ENCODE data around the gene GP9. TPM values are rescaled to one million over a fixed set of nuclear protein-coding genes. Genes with fewer than 3 reads are reported as not detected.

Gene GP9
- polyA plus RNA-seq, 2 of the 4 experiments (the other 2 are of a cell fraction): not detected

GRCh38 chr3:129104051-129104450 is 43.5 kb downstream of the GP9 start:
- no peak overlapping the region for H3K27ac ChIP-seq
- POLR2A ChIA-PET: no interaction called here
- H3K4me3 ChIP-seq: no peak overlapping the region
- CTCF ChIA-PET: no interaction called here
- H3K4me1 ChIP-seq: no peaks in the 10 kb centered on the region
- H3K4me2 ChIP-seq: no peak overlapping the region
- TF ChIP-seq SMC3 (IDR thresholded peaks at IDR 0.05): no peak
- no peak for TF ChIP-seq ZNF302 (CRISPR knock-in tag; IDR thresholded peaks at IDR 0.05)
- TF ChIP-seq NPAS2 (CRISPR knock-in tag; IDR thresholded peaks at IDR 0.05; ENCODE audit: borderline replicate concordance): no peak
- no peak for TF ChIP-seq FOSL2 (IDR thresholded peaks at IDR 0.05)
- no peak for TF ChIP-seq FOSL2 (CRISPR knock-in tag; IDR thresholded peaks at IDR 0.05)
- TF ChIP-seq TFCP2L1 (CRISPR knock-in tag; IDR thresholded peaks at IDR 0.05): no peak
- TF ChIP-seq RAD21 (conservative IDR thresholded peaks at IDR 0.05 in 1 of 2, IDR thresholded peaks at IDR 0.05 in 1 of 2): no peak
- no peak for TF ChIP-seq FOXS1 (CRISPR knock-in tag; IDR thresholded peaks at IDR 0.05)
- TF ChIP-seq ZFP36 (IDR thresholded peaks at IDR 0.05; ENCODE audit: borderline replicate concordance, partially characterized antibody): no peak
- TF ChIP-seq EHF (CRISPR knock-in tag; IDR thresholded peaks at IDR 0.05): no peak
- DNase-seq (ENCODE audit: low read depth in 1 of 2, low spot score in 1 of 2) (no peak), ATAC-seq (no peak), FAIRE-seq (no peak)
- H3K9me3 ChIP-seq: no peaks in the 10 kb centered on the region
- 89% methylated on average over 6 of the region's 6 CpGs for WGBS (ENCODE audit: missing lambda C conversion rate)

DNA sequence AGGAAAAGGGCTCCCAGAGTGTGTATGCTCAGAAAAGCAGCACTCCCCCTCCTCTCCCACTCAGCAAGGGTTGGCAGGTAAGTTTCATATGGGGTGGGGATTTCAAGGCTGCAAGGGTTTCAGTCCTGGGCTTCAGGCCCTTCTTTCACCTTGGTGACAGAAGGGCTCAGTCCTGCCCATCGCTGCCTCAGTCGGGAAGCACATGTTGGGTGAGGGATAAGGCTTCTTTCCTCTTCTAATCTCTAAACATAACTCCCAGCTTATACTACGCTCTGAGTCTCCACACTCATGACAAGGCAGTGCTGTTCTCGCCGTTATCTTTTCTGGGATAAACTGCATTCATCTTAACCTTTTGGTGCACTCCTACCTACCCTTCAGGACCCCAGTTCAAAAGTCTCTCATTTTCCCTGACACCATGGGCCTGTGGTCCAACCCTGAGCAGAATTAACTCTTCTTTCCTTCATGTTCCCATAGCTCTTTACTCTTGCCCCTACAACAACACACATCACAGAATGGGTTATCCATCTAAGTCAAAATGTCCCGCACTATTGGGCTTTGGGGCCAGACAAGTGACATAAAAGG is 44.0 kb downstream of the GP9 start:
- Histone ChIP-seq H3K4me3 (no peak overlapping the region), H3K4me1 (no peaks in the 10 kb centered on the region), H3K27ac (no peak overlapping the region), H3K9me3 (no peaks in the 10 kb centered on the region), H3K4me2 (no peak overlapping the region)
- ChIA-PET POLR2A (no interaction called here), CTCF (no interaction called here)
- 95% methylated on average over 6 of the region's 6 CpGs for WGBS (ENCODE audit: missing lambda C conversion rate)
- no peak for DNase-seq (ENCODE audit: low read depth in 1 of 2, low spot score in 1 of 2)
- no peak for ATAC-seq
- no peak for FAIRE-seq
- TF ChIP-seq CHD4 (IDR thresholded peaks at IDR 0.05; ENCODE audit: borderline replicate concordance) (no peak), KDM5A (IDR thresholded peaks at IDR 0.05) (no peak), ZC3H11A (IDR thresholded peaks at IDR 0.05) (no peak), PBX3 (IDR thresholded peaks at IDR 0.05) (no peak)
- TF ChIP-seq, protein P1, sequence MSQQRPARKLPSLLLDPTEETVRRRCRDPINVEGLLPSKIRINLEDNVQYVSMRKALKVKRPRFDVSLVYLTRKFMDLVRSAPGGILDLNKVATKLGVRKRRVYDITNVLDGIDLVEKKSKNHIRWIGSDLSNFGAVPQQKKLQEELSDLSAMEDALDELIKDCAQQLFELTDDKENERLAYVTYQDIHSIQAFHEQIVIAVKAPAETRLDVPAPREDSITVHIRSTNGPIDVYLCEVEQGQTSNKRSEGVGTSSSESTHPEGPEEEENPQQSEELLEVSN (IDR thresholded peaks at IDR 0.05; ENCODE audit: borderline replicate concordance, low read depth): no peak

DNA sequence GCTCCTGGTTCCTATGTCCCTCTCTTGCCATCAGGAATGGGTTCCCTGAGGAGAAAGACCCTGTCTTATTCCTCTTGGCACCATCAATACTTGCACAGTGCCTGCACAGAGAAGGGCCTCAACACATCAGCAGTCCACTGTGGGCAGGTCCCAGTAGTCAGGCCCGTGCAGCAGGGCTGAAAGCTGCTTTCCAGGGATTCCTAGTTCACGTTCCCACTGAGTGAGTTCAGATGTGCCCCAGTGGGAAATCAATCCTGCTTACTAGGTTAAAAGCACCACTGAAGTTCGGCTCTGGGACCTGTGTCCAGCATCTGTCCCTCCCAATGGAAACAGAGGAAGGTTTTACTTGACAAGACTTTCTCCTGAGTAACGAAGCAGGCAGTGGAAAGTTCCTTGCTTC is 45.3 kb downstream of the GP9 start:
- H3K4me2 ChIP-seq: no peak overlapping the region
- H3K9me3 ChIP-seq: no peaks in the 10 kb centered on the region
- WGBS (ENCODE audit: missing lambda C conversion rate): 88% methylated on average over 4 of the region's 4 CpGs
- CTCF ChIA-PET: interaction anchor here (0.6 to 2.3 kb wide), 4 partner anchors 12 to 1501 kb away, joined by 3 to 8 read pairs (median 4); partner anchors contain the start of gene RAB43
- POLR2A ChIA-PET: no interaction called here
- ATAC-seq (no peak), DNase-seq (ENCODE audit: low read depth in 1 of 2, low spot score in 1 of 2) (no peak), FAIRE-seq (no peak)
- no peak overlapping the region for H3K4me3 ChIP-seq
- no peaks in the 10 kb centered on the region for H3K4me1 ChIP-seq
- H3K27ac ChIP-seq: no peak overlapping the region
- TF ChIP-seq KDM5A (IDR thresholded peaks at IDR 0.05) (no peak), RARB (CRISPR knock-in tag; IDR thresholded peaks at IDR 0.05) (no peak), HMGXB4 (CRISPR knock-in tag; IDR thresholded peaks at IDR 0.05; ENCODE audit: borderline replicate concordance) (no peak), PBX3 (IDR thresholded peaks at IDR 0.05) (no peak), EP300 (IDR thresholded peaks at IDR 0.05) (no peak), EHMT2 (IDR thresholded peaks at IDR 0.05; ENCODE audit: low read depth) (no peak), POLR2AphosphoS2 (conservative IDR thresholded peaks at IDR 0.05; ENCODE audit: low read length) (no peak), MAFK (IDR thresholded peaks at IDR 0.05; ENCODE audit: partially characterized antibody) (no peak), NPAS2 (CRISPR knock-in tag; IDR thresholded peaks at IDR 0.05; ENCODE audit: borderline replicate concordance) (no peak), TFCP2L1 (CRISPR knock-in tag; IDR thresholded peaks at IDR 0.05) (no peak), JUNB (IDR thresholded peaks at IDR 0.05) (no peak)
- TF ChIP-seq, protein P1 (IDR thresholded peaks at IDR 0.05; ENCODE audit: borderline replicate concordance, low read depth): no peak
- TF ChIP-seq, protein P2, sequence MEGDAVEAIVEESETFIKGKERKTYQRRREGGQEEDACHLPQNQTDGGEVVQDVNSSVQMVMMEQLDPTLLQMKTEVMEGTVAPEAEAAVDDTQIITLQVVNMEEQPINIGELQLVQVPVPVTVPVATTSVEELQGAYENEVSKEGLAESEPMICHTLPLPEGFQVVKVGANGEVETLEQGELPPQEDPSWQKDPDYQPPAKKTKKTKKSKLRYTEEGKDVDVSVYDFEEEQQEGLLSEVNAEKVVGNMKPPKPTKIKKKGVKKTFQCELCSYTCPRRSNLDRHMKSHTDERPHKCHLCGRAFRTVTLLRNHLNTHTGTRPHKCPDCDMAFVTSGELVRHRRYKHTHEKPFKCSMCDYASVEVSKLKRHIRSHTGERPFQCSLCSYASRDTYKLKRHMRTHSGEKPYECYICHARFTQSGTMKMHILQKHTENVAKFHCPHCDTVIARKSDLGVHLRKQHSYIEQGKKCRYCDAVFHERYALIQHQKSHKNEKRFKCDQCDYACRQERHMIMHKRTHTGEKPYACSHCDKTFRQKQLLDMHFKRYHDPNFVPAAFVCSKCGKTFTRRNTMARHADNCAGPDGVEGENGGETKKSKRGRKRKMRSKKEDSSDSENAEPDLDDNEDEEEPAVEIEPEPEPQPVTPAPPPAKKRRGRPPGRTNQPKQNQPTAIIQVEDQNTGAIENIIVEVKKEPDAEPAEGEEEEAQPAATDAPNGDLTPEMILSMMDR (IDR thresholded peaks at IDR 0.05): no peak
